GM23338 (cell line): ENCODE results near the gene SYNE2. TPM values are rescaled to one million over a fixed set of nuclear protein-coding genes. Genes with fewer than 3 reads are reported as not detected.
A peak's percentile ranks its signal among the peaks of the same experiment; 100 is the strongest.

Experiments used
- ATAC-seq: fragments of 200-7000 bp; cut with Tn5 transposase; 3 replicates; pipeline ENCODE4 v1.9.1; 2020
- DNase-seq: peaks from one replicate; pipeline ENCODE4 v3.0.0-alpha.2; 2015; ENCODE audit warnings: low spot score
- H2AFZ ChIP-seq: fragments of 200-600 bp; sonication (generic); 2 replicates; pipeline ENCODE4 v1.8.0; 2016; ENCODE audit warnings: antibody characterized with exemption, mild to moderate bottlenecking, moderate library complexity
- H3F3A ChIP-seq: fragments of 200-600 bp; sonication (generic); replicated peaks from 2 replicates; pipeline ENCODE4 v1.8.0; 2017; ENCODE audit warnings: antibody characterized with exemption, mixed run types, low read depth
- H3K27ac ChIP-seq: fragments of 200-600 bp; sonication (generic); 2 replicates; pipeline ENCODE4 v1.6.1; 2016; ENCODE audit warnings: low read depth
- H3K27me3 ChIP-seq: fragments of 200-600 bp; sonication (generic); 2 replicates; pipeline ENCODE4 v1.8.0; 2016; ENCODE audit warnings: mild to moderate bottlenecking, mixed run types, moderate library complexity; ENCODE audit not compliant: insufficient read depth
- H3K36me3 ChIP-seq: fragments of 200-600 bp; sonication (generic); 2 replicates; pipeline ENCODE4 v1.8.0; 2016; ENCODE audit warnings: mild to moderate bottlenecking; ENCODE audit not compliant: insufficient read depth
- H3K4me1 ChIP-seq: fragments of 200-600 bp; sonication (generic); 2 replicates; pipeline ENCODE4 v1.8.0; 2016; ENCODE audit warnings: mild to moderate bottlenecking, moderate library complexity; ENCODE audit not compliant: insufficient read depth
- H3K4me2 ChIP-seq: fragments of 200-600 bp; sonication (generic); 2 replicates; pipeline ENCODE4 v1.7.1; 2017; ENCODE audit warnings: mixed run types
- H3K4me3 ChIP-seq: fragments of 200-600 bp; sonication (generic); 2 replicates; pipeline ENCODE4 v1.6.1; 2016; ENCODE audit warnings: mixed run types
- H3K79me2 ChIP-seq: fragments of 200-600 bp; sonication (generic); replicated peaks from 2 replicates; pipeline ENCODE4 v1.8.0; 2017; ENCODE audit warnings: mild to moderate bottlenecking; ENCODE audit not compliant: insufficient read depth
- H3K9me2 ChIP-seq: fragments of 200-600 bp; sonication (generic); 2 replicates; pipeline ENCODE4 v1.8.0; 2017; ENCODE audit not compliant: insufficient read depth
- H4K20me1 ChIP-seq: fragments of 200-600 bp; sonication (generic); replicated peaks from 2 replicates; pipeline ENCODE4 v1.8.0; 2017; ENCODE audit warnings: mild to moderate bottlenecking; ENCODE audit not compliant: insufficient read depth
- H3K27ac Mint-ChIP-seq: 2 replicates; pipeline ENCODE4 v1.8.0; 2020; ENCODE audit warnings: inconsistent platforms, mild to moderate bottlenecking, moderate library complexity, mixed read lengths
- H3K27me3 Mint-ChIP-seq: 3 replicates; pipeline ENCODE4 v1.8.0; 2022; ENCODE audit warnings: low read depth, mild to moderate bottlenecking, moderate library complexity, mixed read lengths, inconsistent platforms; ENCODE audit not compliant: insufficient read depth, poor library complexity
- H3K36me3 Mint-ChIP-seq: 3 replicates; pipeline ENCODE4 v1.8.0; 2021; ENCODE audit warnings: low read depth, mild to moderate bottlenecking, inconsistent platforms, moderate library complexity, mixed read lengths
- H3K4me1 Mint-ChIP-seq: 3 replicates; pipeline ENCODE4 v1.8.0; 2020; ENCODE audit warnings: mild to moderate bottlenecking, inconsistent platforms, mixed read lengths
- H3K4me3 Mint-ChIP-seq: 3 replicates; pipeline ENCODE4 v1.8.0; 2021; ENCODE audit warnings: moderate library complexity, mild to moderate bottlenecking, inconsistent platforms, mixed read lengths
- H3K9me3 Mint-ChIP-seq: 3 replicates; pipeline ENCODE4 v1.8.0; 2020; ENCODE audit warnings: moderate library complexity, mild to moderate bottlenecking, inconsistent platforms, mixed read lengths
- CTCF ChIP-seq, 2 experiments: fragments of 200-600 bp in 1 of 2; sonication (generic) in 1 of 2; conservative IDR thresholded peaks; 2 replicates each; pipeline versions ENCODE4 v1.5.1 to v1.6.1; 2016 to 2017; ENCODE audit warnings: antibody characterized with exemption in 2 of 2, low read depth in 2 of 2, mild to moderate bottlenecking in 2 of 2, moderate library complexity in 1 of 2
- ETS1 ChIP-seq: IDR thresholded peaks from 2 replicates; pipeline ENCODE4 v1.6.1; 2016; ENCODE audit warnings: antibody characterized with exemption
- EZH2 ChIP-seq: fragments of 200-600 bp; sonication (generic); IDR thresholded peaks from one replicate; pipeline ENCODE4 v1.8.0; 2017; ENCODE audit warnings: antibody characterized with exemption, mild to moderate bottlenecking, low read depth; ENCODE audit not compliant: unreplicated experiment
- EZH2phosphoT487 ChIP-seq: fragments of 200-600 bp; sonication (generic); IDR thresholded peaks from one replicate; pipeline ENCODE4 v1.8.1; 2018; ENCODE audit warnings: antibody characterized with exemption; ENCODE audit not compliant: unreplicated experiment
- JUNB ChIP-seq: IDR thresholded peaks from one replicate; pipeline ENCODE4 v1.6.1; 2016; ENCODE audit warnings: antibody characterized with exemption; ENCODE audit not compliant: unreplicated experiment
- POLR2AphosphoS5 ChIP-seq: IDR thresholded peaks from 2 replicates; pipeline ENCODE4 v1.6.1; 2016; ENCODE audit warnings: antibody characterized with exemption, low read depth
- STAT1 ChIP-seq: IDR thresholded peaks from one replicate; pipeline ENCODE4 v1.6.1; 2016; ENCODE audit warnings: antibody characterized with exemption; ENCODE audit not compliant: unreplicated experiment
- ZNF114 ChIP-seq: fragments of 250-450 bp; sonication (Bioruptor Pico); IDR thresholded peaks from 2 replicates; pipeline ENCODE4 v1.5.0; 2020; ENCODE audit warnings: mild to moderate bottlenecking, moderate library complexity
- polyA plus RNA-seq: library from polyadenylated mRNA; unstranded; fragments of >200 nt; fragmentation: Nextera tagmentation; extraction: Ambion mirVana; gene quantifications from 2 replicates; pipeline ENCODE4 v1.2.1, GENCODE V29; 2016
- total RNA-seq: library from RNA; depleted of rRNA; stranded (reverse); fragments of >200 nt; shearing (Covaris generic); gene quantifications from 2 replicates; pipeline ENCODE4 v1.2.3, GENCODE V29; 2014

SYNE2 gene
- total and polyA plus RNA-seq, 2 experiments from 2014 or later = 34.3 to 86.5 TPM

GRCh38 chr14:64075613-64076005 is 222.8 kb downstream of the SYNE2 start:
- Histone ChIP-seq H3K27me3 (no peaks in the 10 kb centered on the region), H3K79me2 (no peaks in the 10 kb centered on the region), H3K4me2 (peak overlapping the region; percentile 25), H4K20me1 (no peaks in the 10 kb centered on the region), H3K27ac (no peak overlapping the region), H3K9me2 (no peaks in the 10 kb centered on the region), H2AFZ (no peak overlapping the region), H3K36me3 (no peaks in the 10 kb centered on the region), H3K4me3 (no peak overlapping the region), H3K4me1 (peaks cover 12% of the 10 kb centered on the region), H3F3A (no peaks in the 10 kb centered on the region)
- no peak for TF ChIP-seq CTCF (conservative IDR thresholded peaks at IDR 0.05; ENCODE audit: low read depth in 2 of 2)
- no peak for TF ChIP-seq ETS1
- TF ChIP-seq STAT1 = no peak
- TF ChIP-seq EZH2 = no peak
- TF ChIP-seq POLR2AphosphoS5 = no peak
- DNase-seq (no peak), ATAC-seq (no peak)
- H3K27ac Mint-ChIP-seq = peak overlapping the region; percentile 79; the same call in 1 of the 2 replicates
- no peaks in the 10 kb centered on the region for H3K9me3 Mint-ChIP-seq
- H3K27me3 Mint-ChIP-seq = no peaks in the 10 kb centered on the region
- no peak overlapping the region for H3K4me3 Mint-ChIP-seq
- peaks cover 24% of the 10 kb centered on the region for H3K36me3 Mint-ChIP-seq
- H3K4me1 Mint-ChIP-seq = peaks cover 16% of the 10 kb centered on the region

GRCh38 chr14:64080452-64080851 is 227.6 kb downstream of the SYNE2 start:
- Mint-ChIP-seq H3K4me1 (peaks cover 4% of the 10 kb centered on the region; the same call in 2 of the 3 replicates), H3K27ac (no peak overlapping the region), H3K9me3 (no peaks in the 10 kb centered on the region), H3K36me3 (peaks cover 27% of the 10 kb centered on the region), H3K4me3 (no peak overlapping the region), H3K27me3 (no peaks in the 10 kb centered on the region)
- Histone ChIP-seq H3K9me2 (no peaks in the 10 kb centered on the region), H3F3A (no peaks in the 10 kb centered on the region), H3K27me3 (no peaks in the 10 kb centered on the region), H3K27ac (no peak overlapping the region), H4K20me1 (no peaks in the 10 kb centered on the region), H3K79me2 (no peaks in the 10 kb centered on the region), H3K36me3 (no peaks in the 10 kb centered on the region), H3K4me1 (peaks cover 5% of the 10 kb centered on the region), H2AFZ (no peak overlapping the region), H3K4me2 (no peak overlapping the region), H3K4me3 (no peak overlapping the region)
- no peak for ATAC-seq
- TF ChIP-seq STAT1 = no peak
- TF ChIP-seq ETS1 = no peak
- TF ChIP-seq POLR2AphosphoS5 = no peak
- TF ChIP-seq EZH2phosphoT487 = no peak
- TF ChIP-seq JUNB = no peak
- TF ChIP-seq ZNF114 (CRISPR knock-in tag) = no peak
- no peak for DNase-seq
